DMS53 treated with DMSO at 0.1 percent for 48 hours (cell line): ENCODE measurements around the gene GHR.
"Not testable (repeated sequence)": the region's sequence is repeated elsewhere in the genome, so short reads cannot be mapped to it uniquely, and the experiment has no call there.

Experiments used
- DNase-seq: peaks from one replicate; lab custom pipeline; 2025; ENCODE audit not compliant: unreplicated experiment; lab: John Stamatoyannopoulos, UW

GHR gene

DNA sequence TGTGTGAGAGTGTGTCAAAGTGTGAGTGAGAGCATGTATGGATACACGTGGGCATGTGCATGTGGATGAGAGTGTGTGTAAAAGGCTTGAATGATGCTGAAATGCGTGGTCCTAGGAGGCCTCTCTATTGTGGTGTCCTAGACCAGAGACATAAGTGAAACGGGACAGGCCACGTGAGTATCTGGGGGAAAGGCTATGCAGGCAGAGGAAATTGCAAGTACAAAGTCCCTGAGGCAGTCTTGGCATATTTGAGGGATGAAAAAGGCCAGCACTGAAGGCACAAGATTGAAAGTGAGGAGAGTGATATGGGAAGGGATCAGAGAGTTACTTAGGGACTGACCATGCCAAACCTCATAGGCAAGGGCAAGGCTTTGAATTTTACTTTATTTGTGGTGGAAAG, 266.2 kb downstream of the GHR start:
- no peak for DNase-seq

DNA sequence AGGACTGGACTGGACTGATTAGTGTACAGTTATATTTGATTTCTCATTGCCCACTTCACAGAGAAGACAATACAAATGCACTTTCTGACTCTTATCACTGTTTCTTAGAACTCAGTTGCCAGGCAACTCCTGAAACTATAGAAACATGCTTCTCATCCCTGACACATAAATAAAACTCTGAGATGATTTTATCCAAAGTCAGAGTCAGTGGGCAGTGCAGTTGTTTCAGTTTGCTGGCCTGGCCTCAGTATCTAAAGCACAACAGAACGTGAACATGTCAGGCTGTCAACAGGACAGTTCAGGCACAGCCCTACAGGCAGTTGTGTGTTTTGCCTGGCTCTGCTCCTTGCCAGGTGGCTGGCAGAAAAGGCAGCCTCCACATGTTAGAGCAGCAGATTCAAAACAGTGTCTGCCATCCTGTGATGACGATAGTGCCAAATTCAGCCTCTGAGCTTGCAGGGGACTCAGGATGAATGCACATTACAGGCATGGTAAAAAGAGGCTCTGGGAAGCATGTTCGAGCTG, 268.2 kb downstream of the GHR start:
- DNase-seq: no peak

DNA sequence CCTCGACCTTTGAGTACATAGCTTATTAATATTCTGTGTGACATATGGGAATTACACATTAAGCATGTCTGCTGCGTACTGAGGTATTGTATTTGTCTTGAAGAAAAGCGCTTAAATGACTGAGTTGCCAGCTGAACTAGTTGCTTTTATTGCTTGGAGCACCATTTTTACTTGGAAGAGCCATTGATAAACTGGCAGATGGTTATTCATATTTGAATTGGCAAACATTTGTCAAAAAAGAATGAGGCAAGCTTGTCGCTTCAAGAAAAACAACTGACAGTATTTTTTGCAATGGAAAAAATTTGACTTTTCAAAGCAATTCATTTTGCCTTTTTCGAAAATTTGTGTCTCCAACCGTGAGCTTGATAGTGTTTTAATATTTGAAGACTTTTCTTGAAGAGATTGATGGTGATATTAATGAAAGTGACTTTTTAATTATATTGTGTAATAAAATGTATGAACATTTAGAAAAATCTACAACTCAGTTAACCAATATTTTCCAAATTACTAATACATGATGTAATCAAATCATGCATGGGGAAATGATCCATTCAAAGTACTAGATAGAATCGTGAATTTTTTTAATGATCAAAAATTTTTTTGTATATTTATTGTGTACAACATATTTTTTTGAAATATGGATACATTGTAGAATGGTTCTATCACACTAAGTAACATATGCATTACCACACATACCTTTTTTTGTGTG, 278.3 kb downstream of the GHR start:
- DNase-seq: no peak

DNA sequence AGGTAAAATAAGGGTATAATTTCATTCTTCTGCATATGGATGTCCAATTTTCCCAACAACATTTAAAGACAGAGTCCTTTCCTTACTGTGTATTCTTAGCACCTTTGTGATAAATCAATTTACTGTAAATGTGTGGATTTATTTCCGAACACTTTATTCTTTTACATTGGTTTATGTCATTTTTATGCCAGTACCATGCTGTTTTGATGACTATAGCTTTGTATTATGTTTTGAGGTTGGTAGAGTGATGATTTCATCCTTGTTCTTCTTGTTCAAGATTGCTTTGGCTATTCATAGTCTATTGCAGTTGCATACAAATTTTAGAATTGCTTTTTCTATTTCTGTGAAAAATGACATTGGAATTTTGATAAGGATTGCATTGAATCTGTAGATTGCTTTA, 280.0 kb downstream of the GHR start:
- no peak for DNase-seq

DNA sequence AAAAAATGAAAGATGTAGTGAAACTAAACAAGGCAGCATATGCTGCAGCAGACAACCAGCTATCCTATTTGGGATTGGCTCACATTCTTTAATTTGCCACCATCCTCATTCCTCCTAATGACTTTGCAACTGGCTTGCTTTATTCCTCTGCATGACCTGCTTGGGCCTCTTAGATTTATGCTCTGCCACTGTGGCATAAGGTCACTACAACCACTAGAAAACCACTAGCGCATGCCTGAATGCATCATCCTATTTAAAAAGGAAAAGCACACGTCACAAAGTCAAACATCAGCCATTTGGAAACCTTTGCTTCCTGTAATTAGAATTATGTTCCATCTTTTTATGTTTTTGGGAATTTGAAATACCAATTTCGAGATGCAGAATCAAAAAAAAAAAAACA, 292.5 kb downstream of the GHR start:
- peak; percentile 1 for DNase-seq

DNA sequence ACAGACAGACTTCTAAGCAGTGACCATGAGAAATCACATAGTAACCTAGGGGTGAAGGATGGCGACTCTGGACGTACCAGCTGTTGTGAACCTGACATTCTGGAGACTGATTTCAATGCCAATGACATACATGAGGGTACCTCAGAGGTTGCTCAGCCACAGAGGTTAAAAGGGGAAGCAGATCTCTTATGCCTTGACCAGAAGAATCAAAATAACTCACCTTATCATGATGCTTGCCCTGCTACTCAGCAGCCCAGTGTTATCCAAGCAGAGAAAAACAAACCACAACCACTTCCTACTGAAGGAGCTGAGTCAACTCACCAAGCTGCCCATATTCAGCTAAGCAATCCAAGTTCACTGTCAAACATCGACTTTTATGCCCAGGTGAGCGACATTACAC, 295.4 kb downstream of the GHR start:
- no peak for DNase-seq

DNA sequence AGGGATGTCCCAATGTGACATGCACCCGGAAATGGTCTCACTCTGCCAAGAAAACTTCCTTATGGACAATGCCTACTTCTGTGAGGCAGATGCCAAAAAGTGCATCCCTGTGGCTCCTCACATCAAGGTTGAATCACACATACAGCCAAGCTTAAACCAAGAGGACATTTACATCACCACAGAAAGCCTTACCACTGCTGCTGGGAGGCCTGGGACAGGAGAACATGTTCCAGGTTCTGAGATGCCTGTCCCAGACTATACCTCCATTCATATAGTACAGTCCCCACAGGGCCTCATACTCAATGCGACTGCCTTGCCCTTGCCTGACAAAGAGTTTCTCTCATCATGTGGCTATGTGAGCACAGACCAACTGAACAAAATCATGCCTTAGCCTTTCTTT, 295.8 kb downstream of the GHR start:
- DNase-seq: no peak

- no peak for DNase-seq
Measured at GRCh38 chr5:42720251-42720650, 297.0 kb downstream of the GHR start.

GRCh38 chr5:42721484-42721883, 298.2 kb downstream of the GHR start:
- no peak for DNase-seq

DNA sequence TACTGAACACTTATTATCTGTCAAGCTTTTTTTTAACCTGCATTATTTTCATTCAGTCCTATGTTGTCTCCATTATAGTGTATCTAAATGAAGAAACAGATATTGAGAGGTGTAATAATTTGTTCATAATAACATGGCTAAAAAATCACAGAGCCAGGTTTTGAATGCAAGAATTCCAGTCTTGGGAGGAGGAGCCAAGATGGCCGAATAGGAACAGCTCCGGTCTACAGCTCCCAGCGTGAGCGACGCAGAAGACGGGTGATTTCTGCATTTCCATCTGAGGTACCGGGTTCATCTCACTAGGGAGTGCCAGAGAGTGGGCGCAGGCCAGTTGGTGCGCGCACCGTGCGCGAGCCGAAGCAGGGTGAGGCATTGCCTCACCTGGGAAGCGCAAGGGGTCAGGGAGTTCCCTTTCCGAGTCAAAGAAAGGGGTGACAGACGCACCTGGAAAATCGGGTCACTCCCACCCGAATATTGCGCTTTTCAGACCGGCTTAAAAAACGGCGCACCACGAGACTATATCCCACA, 311.4 kb downstream of the GHR start:
- DNase-seq: not testable (repeated sequence)

GRCh38 chr5:42740920-42741319, 317.7 kb downstream of the GHR start:
- no peak for DNase-seq

GRCh38 chr5:42745426-42745825, 322.2 kb downstream of the GHR start:
- no peak for DNase-seq

- no peak for DNase-seq
Measured at GRCh38 chr5:42745856-42746255, 322.6 kb downstream of the GHR start.

DNA sequence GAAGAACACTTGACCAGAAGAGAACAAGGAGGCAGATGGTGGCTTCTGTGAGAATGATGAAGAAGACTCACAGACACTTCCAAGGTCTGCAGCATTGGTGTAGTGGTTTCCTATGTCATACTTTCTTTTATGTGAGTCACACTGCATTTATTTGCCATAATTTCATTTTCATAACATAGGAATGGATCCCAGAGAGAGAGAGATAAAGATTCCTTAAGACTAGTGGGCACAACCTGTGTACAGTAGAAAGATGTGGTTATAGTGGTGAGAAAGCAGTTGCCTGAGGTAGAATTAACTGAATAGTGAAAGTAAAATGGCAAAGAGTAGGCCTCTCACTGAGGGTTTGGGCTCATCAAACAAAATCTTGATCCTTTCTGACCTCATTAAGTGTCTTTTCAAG, 325.8 kb downstream of the GHR start:
- no peak for DNase-seq

DNA sequence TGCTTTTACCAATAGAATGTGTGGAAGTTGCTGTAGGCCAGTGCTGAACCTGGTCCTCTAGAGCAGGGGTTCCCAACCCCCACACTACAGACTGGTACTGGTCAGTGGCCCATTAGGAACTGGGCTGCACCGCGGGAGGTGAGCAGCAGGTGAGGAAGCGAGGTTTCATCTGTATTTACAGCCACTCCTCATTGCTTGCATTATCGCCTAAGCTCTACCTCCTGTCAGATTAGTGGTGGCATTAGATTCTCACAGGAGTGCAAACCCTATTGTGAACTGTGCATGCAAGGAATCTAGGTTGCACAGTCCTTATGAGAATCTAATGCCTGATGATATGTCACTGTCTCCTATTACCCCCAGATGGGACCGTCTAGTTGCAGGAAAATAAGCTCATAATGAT, 327.3 kb downstream of the GHR start:
- no peak for DNase-seq

GRCh38 chr5:42751044-42751443, 327.8 kb downstream of the GHR start:
- no peak for DNase-seq

- DNase-seq: no peak
Measured at GRCh38 chr5:42753099-42753498, 329.9 kb downstream of the GHR start.

GRCh38 chr5:42756606-42757601, 333.7 kb downstream of the GHR start, which contains the start of gene CCDC152:
Gene CCDC152, plus strand, starts transcription at chr5:42756818. Its CDS starts 2,304 bp downstream, at chr5:42759122.
- no peak for DNase-seq

DNA sequence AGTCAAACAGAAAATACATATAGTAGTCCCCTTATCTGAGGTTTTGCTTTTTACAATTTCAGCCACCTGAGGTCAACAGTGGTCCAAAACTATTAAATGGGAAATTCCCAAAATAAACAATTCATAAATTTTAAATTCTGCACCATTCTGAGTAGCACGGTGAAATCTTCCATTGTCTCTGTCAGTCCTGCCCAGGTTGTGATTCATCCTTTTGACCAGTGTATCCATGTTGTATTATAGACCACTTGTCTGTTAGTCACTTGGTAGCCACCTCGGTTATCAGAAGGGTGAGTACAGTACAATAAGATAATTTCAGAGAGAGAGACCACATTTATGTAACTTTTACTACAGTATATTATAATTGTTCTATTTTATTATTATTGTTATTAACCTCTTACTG, 336.2 kb downstream of the GHR start:
- DNase-seq: no peak

DNA sequence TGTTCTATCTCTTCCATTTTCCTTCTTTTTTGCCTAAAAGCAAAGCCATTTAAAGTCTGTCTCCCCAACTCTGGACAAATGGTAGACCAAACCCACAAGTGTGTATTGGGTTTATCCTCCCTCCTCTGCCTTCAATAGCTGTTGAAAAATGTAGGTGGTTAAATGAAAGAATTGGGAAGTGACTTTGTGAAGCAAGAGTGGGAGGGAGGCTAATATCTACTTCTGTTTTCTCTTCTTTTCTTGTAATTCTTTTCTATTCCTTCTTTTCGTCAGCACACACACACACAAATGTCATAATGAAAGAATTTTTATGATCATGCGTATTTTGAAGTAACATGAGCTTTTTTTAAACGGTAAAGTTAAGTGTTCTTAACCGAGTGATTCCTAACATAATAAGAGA, 337.2 kb downstream of the GHR start:
- no peak for DNase-seq

- DNase-seq: no peak
Measured at GRCh38 chr5:42761791-42762190, 338.6 kb downstream of the GHR start.
